ENCODE data around the gene HCAR1. TPM values are rescaled to one million over a fixed set of nuclear protein-coding genes. Genes with fewer than 3 reads are reported as not detected.

Gene HCAR1
- polyA plus RNA-seq, 1 of the 3 experiments (the other 2 are of a cell fraction) = not detected

DNA sequence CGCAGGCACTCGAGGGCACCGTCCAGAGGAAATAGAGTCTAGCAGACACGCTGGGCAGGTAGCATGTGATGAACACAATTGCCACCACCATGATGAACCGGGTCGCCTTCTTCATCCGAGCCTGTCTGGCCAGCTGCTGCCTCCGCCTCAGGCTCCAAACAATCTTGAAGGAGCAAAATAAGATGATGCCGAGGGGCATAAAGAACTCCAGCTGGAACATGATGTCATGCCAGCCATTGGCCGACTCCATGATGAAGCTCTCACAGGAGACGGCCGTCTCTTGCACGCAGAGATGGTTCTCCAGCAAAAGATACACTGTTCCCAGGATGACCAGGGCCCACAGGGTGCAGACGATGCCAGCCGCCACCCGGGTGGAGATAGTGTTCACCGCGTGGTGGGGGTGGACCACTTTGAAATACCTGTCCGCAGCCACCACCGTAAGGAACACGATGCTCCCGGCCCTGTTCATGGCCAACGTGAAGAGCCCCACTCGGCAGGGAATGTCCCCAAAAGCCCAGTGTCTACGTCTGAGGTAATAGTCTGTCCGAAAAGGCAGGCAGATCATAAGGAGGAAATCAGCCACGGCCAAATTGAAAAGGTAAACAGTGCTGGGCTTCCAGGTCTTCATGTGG, 945 bp downstream of the HCAR1 start:
- DNase-seq = no peak
- Histone ChIP-seq H3K27ac (ENCODE audit: low read depth in 2 of 2, low read length in 1 of 2) (no peak overlapping the region), H3K79me2 (ENCODE audit: insufficient read depth) (no peaks in the 10 kb centered on the region), H3K9ac (no peak overlapping the region), H3F3A (replicated peaks; ENCODE audit: insufficient read depth) (no peaks in the 10 kb centered on the region), H3K36me3 (replicated peaks in 1 of 2; ENCODE audit: control insufficient read depth in 1 of 2, insufficient read depth in 2 of 2, low read length in 1 of 2) (no peaks in the 10 kb centered on the region), H3K27me3 (ENCODE audit: insufficient read depth) (no peaks in the 10 kb centered on the region), H2AFZ (ENCODE audit: low read depth) (no peak overlapping the region), H3K4me1 (ENCODE audit: control insufficient read depth in 1 of 2, insufficient read depth in 2 of 2, low read depth in 1 of 2, low read length in 1 of 2) (no peaks in the 10 kb centered on the region), H4K20me1 (ENCODE audit: insufficient read depth) (no peaks in the 10 kb centered on the region), H3K9me2 (no peaks in the 10 kb centered on the region), H3K4me2 (no peak overlapping the region), H3K9me3 (no peaks in the 10 kb centered on the region), H3K4me3 (ENCODE audit: low read depth in 2 of 2, low read length in 1 of 2) (no peak overlapping the region)
- TF ChIP-seq, protein P1, sequence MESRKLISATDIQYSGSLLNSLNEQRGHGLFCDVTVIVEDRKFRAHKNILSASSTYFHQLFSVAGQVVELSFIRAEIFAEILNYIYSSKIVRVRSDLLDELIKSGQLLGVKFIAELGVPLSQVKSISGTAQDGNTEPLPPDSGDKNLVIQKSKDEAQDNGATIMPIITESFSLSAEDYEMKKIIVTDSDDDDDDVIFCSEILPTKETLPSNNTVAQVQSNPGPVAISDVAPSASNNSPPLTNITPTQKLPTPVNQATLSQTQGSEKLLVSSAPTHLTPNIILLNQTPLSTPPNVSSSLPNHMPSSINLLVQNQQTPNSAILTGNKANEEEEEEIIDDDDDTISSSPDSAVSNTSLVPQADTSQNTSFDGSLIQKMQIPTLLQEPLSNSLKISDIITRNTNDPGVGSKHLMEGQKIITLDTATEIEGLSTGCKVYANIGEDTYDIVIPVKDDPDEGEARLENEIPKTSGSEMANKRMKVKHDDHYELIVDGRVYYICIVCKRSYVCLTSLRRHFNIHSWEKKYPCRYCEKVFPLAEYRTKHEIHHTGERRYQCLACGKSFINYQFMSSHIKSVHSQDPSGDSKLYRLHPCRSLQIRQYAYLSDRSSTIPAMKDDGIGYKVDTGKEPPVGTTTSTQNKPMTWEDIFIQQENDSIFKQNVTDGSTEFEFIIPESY (IDR thresholded peaks at IDR 0.05; ENCODE audit: borderline replicate concordance, low read depth) = no peak
- TF ChIP-seq GATA2 (CRISPR knock-in tag; IDR thresholded peaks at IDR 0.05) (no peak), GABPA (IDR thresholded peaks at IDR 0.05; ENCODE audit: low read depth) (no peak), NRF1 (IDR thresholded peaks at IDR 0.05; ENCODE audit: low read depth, low read length) (no peak)
- TF ChIP-seq, protein P2, sequence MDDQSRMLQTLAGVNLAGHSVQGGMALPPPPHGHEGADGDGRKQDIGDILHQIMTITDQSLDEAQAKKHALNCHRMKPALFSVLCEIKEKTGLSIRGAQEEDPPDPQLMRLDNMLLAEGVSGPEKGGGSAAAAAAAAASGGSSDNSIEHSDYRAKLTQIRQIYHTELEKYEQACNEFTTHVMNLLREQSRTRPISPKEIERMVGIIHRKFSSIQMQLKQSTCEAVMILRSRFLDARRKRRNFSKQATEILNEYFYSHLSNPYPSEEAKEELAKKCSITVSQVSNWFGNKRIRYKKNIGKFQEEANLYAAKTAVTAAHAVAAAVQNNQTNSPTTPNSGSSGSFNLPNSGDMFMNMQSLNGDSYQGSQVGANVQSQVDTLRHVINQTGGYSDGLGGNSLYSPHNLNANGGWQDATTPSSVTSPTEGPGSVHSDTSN (IDR thresholded peaks at IDR 0.05) = no peak
- ChIA-PET CTCF (no interaction called here), POLR2A (no interaction called here)
- WGBS (ENCODE audit: low lambda C conversion rate) = 93% methylated on average over 23 of the region's 27 CpGs

DNA sequence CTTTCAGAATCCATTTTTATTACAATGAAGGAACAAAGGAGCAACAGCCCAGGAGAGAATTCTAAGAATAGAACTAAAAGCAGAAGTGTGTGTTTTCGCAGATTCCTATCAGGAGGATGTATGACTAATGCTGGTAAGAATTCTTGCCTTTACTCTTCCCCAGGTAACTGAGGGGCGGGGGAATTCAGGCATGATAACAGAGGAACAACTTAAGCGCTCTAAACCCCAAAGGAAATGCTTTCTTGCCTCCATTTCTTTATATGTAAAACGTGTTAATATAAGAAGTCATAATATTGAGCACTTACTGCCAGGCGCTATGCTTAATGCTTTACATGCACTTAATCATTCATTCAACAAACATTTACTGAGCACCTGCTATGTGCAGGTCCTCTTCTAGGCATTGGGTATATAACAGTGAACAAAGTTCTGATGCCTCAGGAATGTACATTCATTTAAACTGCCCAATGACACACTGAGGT, 4.5 kb downstream of the HCAR1 start:
- 62% methylated on average over 5 of the region's 5 CpGs for WGBS (ENCODE audit: low lambda C conversion rate)
- peak overlapping the region; percentile 38; the same call in 1 of the 2 replicates for H3K4me2 ChIP-seq
- TF ChIP-seq, protein P3, sequence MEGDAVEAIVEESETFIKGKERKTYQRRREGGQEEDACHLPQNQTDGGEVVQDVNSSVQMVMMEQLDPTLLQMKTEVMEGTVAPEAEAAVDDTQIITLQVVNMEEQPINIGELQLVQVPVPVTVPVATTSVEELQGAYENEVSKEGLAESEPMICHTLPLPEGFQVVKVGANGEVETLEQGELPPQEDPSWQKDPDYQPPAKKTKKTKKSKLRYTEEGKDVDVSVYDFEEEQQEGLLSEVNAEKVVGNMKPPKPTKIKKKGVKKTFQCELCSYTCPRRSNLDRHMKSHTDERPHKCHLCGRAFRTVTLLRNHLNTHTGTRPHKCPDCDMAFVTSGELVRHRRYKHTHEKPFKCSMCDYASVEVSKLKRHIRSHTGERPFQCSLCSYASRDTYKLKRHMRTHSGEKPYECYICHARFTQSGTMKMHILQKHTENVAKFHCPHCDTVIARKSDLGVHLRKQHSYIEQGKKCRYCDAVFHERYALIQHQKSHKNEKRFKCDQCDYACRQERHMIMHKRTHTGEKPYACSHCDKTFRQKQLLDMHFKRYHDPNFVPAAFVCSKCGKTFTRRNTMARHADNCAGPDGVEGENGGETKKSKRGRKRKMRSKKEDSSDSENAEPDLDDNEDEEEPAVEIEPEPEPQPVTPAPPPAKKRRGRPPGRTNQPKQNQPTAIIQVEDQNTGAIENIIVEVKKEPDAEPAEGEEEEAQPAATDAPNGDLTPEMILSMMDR (IDR thresholded peaks at IDR 0.05) = no peak
- TF ChIP-seq JUND (IDR thresholded peaks at IDR 0.05) (peak; percentile 46; the same call in 1 of the 2 replicates), TEAD4 (IDR thresholded peaks at IDR 0.05; ENCODE audit: borderline replicate concordance, insufficient read depth) (no peak), TCF12 (IDR thresholded peaks at IDR 0.05) (0 out of 2 replicates have a peak, but pooled peaks have one; percentile 9), FOSL2 (IDR thresholded peaks at IDR 0.05; ENCODE audit: borderline replicate concordance, low read depth) (peak; percentile 44; the same call in 1 of the 2 replicates), MEF2A (IDR thresholded peaks at IDR 0.05; ENCODE audit: borderline replicate concordance, low read depth) (0 out of 2 replicates have a peak, but pooled peaks have one; percentile 45), RAD21 (IDR thresholded peaks at IDR 0.05; ENCODE audit: low read length) (no peak)
- H3K27me3 ChIP-seq (ENCODE audit: insufficient read depth) = no peaks in the 10 kb centered on the region
- no peak overlapping the region for H2AFZ ChIP-seq (ENCODE audit: low read depth)
- no peak overlapping the region for H3K27ac ChIP-seq (ENCODE audit: low read depth in 2 of 2, low read length in 1 of 2)
- CTCF ChIA-PET = no interaction called here
- H3K4me1 ChIP-seq (ENCODE audit: control insufficient read depth in 1 of 2, insufficient read depth in 2 of 2, low read depth in 1 of 2, low read length in 1 of 2) = no peaks in the 10 kb centered on the region
- H3K36me3 ChIP-seq (replicated peaks in 1 of 2; ENCODE audit: control insufficient read depth in 1 of 2, insufficient read depth in 2 of 2, low read length in 1 of 2) = no peaks in the 10 kb centered on the region
- H3K9me2 ChIP-seq = no peaks in the 10 kb centered on the region
- H3K9me3 ChIP-seq = no peaks in the 10 kb centered on the region
- no peaks in the 10 kb centered on the region for H3K79me2 ChIP-seq (ENCODE audit: insufficient read depth)
- POLR2A ChIA-PET = no interaction called here
- peak overlapping the region; percentile 42; the same call in 1 of the 2 replicates for H3K9ac ChIP-seq
- no peak overlapping the region for H3K4me3 ChIP-seq (ENCODE audit: low read depth in 2 of 2, low read length in 1 of 2)
- no peak for DNase-seq
- no peaks in the 10 kb centered on the region for H4K20me1 ChIP-seq (ENCODE audit: insufficient read depth)
- H3F3A ChIP-seq (replicated peaks; ENCODE audit: insufficient read depth) = no peaks in the 10 kb centered on the region
